Measurements from ENCODE around the gene VIPR2.

Gene VIPR2

GRCh38 chr7:159141167-159141566 lies 3.5 kb downstream of the VIPR2 start:
- Histone ChIP-seq H3K9me3 (replicated peaks in 1 of 2; ENCODE audit: control insufficient read depth in 2 of 2, insufficient read depth in 1 of 2, low read depth in 1 of 2, low read length in 2 of 2) (peaks cover 4 to 5% of the 10 kb centered on the region in 2 donors), H3K79me1 (ENCODE audit: low read depth, low read length) (no peaks in the 10 kb centered on the region), H2BK120ac (ENCODE audit: low read depth, low read length) (no peak overlapping the region), H3K4ac (ENCODE audit: low read length) (no peak overlapping the region), H3K4me2 (ENCODE audit: insufficient read depth, low read length, poor library complexity, severe bottlenecking) (no peak overlapping the region), H2BK5ac (ENCODE audit: low read length) (no peak overlapping the region), H2AK5ac (ENCODE audit: low read depth, low read length) (peak overlapping the region; percentile 36), H3K18ac (ENCODE audit: low read length) (peak overlapping the region; percentile 53), H3K23ac (ENCODE audit: low read depth, low read length, poor library complexity) (no peak overlapping the region), H3K4me1 (ENCODE audit: control insufficient read depth in 2 of 2, insufficient read depth in 1 of 2, low read depth in 1 of 2, low read length in 2 of 2) (peaks cover 0 to 12% of the 10 kb centered on the region in 2 donors), H2BK12ac (ENCODE audit: low read length) (peak overlapping the region; percentile 92), H3K27me3 (ENCODE audit: control insufficient read depth in 3 of 3, insufficient read depth in 3 of 3, low read depth in 1 of 3, low read length in 3 of 3) (peaks cover 3 to 65% (median 28%) of the 10 kb centered on the region in 3 experiments), H3K36me3 (replicated peaks in 1 of 2; ENCODE audit: control insufficient read depth in 2 of 2, insufficient read depth in 2 of 2, low read length in 2 of 2) (no peaks in the 10 kb centered on the region), H3K27ac (replicated peaks; ENCODE audit: low read length) (no peak overlapping the region), H2BK15ac (ENCODE audit: low read length) (no peak overlapping the region), H3K4me3 (ENCODE audit: low read length in 2 of 2) (no peak overlapping the region), H2AFZ (ENCODE audit: low read length) (no peak overlapping the region), H3K14ac (ENCODE audit: low read length) (no peak overlapping the region), H4K8ac (ENCODE audit: low read depth, low read length) (no peak overlapping the region), H3K9ac (ENCODE audit: low read depth, low read length, poor library complexity) (no peak overlapping the region), H4K91ac (ENCODE audit: low read depth, low read length, poor library complexity) (peak overlapping the region; percentile 24)
- DNase-seq (ENCODE audit: low spot score) = no peak
- WGBS, 2 donors (ENCODE audit: extremely low coverage in 2 of 2, insufficient read length in 2 of 2, insufficient replicate concordance in 1 of 2) = no CpG with 5 or more reads among the region's 14 CpGs

GRCh38 chr7:159140170-159140910 lies 4.3 kb downstream of the VIPR2 start:
- no peak overlapping the region for H2BK5ac ChIP-seq (ENCODE audit: low read length)
- DNase-seq (ENCODE audit: low spot score) = no peak
- no CpG with 5 or more reads among the region's 23 CpGs for WGBS, 2 donors (ENCODE audit: extremely low coverage in 2 of 2, insufficient read length in 2 of 2, insufficient replicate concordance in 1 of 2)
- H3K23ac ChIP-seq (ENCODE audit: low read depth, low read length, poor library complexity) = no peak overlapping the region
- H3K27me3 ChIP-seq (ENCODE audit: control insufficient read depth in 3 of 3, insufficient read depth in 3 of 3, low read depth in 1 of 3, low read length in 3 of 3) = peaks cover 3 to 56% (median 25%) of the 10 kb centered on the region in 3 experiments
- no peak overlapping the region for H4K8ac ChIP-seq (ENCODE audit: low read depth, low read length)
- peak overlapping the region; percentile 42 for H2BK15ac ChIP-seq (ENCODE audit: low read length)
- H3K27ac ChIP-seq (replicated peaks; ENCODE audit: low read length) = no peak overlapping the region
- H3K4me3 ChIP-seq (ENCODE audit: low read length in 2 of 2) = no peak overlapping the region
- no peaks in the 10 kb centered on the region for H3K36me3 ChIP-seq (replicated peaks in 1 of 2; ENCODE audit: control insufficient read depth in 2 of 2, insufficient read depth in 2 of 2, low read length in 2 of 2)
- no peak overlapping the region for H2BK12ac ChIP-seq (ENCODE audit: low read length)
- H3K18ac ChIP-seq (ENCODE audit: low read length) = peak overlapping the region; percentile 33
- peak overlapping the region; percentile 33 for H2AK5ac ChIP-seq (ENCODE audit: low read depth, low read length)
- H4K91ac ChIP-seq (ENCODE audit: low read depth, low read length, poor library complexity) = no peak overlapping the region
- H2AFZ ChIP-seq (ENCODE audit: low read length) = no peak overlapping the region
- H3K14ac ChIP-seq (ENCODE audit: low read length) = no peak overlapping the region
- no peak overlapping the region for H2BK120ac ChIP-seq (ENCODE audit: low read depth, low read length)
- peaks cover 0 to 4% of the 10 kb centered on the region in 2 donors for H3K9me3 ChIP-seq (replicated peaks in 1 of 2; ENCODE audit: control insufficient read depth in 2 of 2, insufficient read depth in 1 of 2, low read depth in 1 of 2, low read length in 2 of 2)
- peaks cover 0 to 12% of the 10 kb centered on the region in 2 donors for H3K4me1 ChIP-seq (ENCODE audit: control insufficient read depth in 2 of 2, insufficient read depth in 1 of 2, low read depth in 1 of 2, low read length in 2 of 2)
- no peaks in the 10 kb centered on the region for H3K79me1 ChIP-seq (ENCODE audit: low read depth, low read length)
- H3K9ac ChIP-seq (ENCODE audit: low read depth, low read length, poor library complexity) = no peak overlapping the region
- H3K4me2 ChIP-seq (ENCODE audit: insufficient read depth, low read length, poor library complexity, severe bottlenecking) = no peak overlapping the region
- H3K4ac ChIP-seq (ENCODE audit: low read length) = no peak overlapping the region

GRCh38 chr7:159139639-159140038 lies 5.0 kb downstream of the VIPR2 start:
- no peak overlapping the region for H3K4me2 ChIP-seq (ENCODE audit: insufficient read depth, low read length, poor library complexity, severe bottlenecking)
- no peak for DNase-seq (ENCODE audit: low spot score)
- no peak overlapping the region for H3K18ac ChIP-seq (ENCODE audit: low read length)
- H2AK5ac ChIP-seq (ENCODE audit: low read depth, low read length) = no peak overlapping the region
- H4K8ac ChIP-seq (ENCODE audit: low read depth, low read length) = no peak overlapping the region
- H2BK15ac ChIP-seq (ENCODE audit: low read length) = no peak overlapping the region
- H3K4ac ChIP-seq (ENCODE audit: low read length) = no peak overlapping the region
- no CpG with 5 or more reads among the region's 10 CpGs for WGBS, 2 donors (ENCODE audit: extremely low coverage in 2 of 2, insufficient read length in 2 of 2, insufficient replicate concordance in 1 of 2)
- peaks cover 0 to 4% of the 10 kb centered on the region in 2 donors for H3K9me3 ChIP-seq (replicated peaks in 1 of 2; ENCODE audit: control insufficient read depth in 2 of 2, insufficient read depth in 1 of 2, low read depth in 1 of 2, low read length in 2 of 2)
- H3K4me1 ChIP-seq (ENCODE audit: control insufficient read depth in 2 of 2, insufficient read depth in 1 of 2, low read depth in 1 of 2, low read length in 2 of 2) = peaks cover 0 to 12% of the 10 kb centered on the region in 2 donors
- no peak overlapping the region for H3K23ac ChIP-seq (ENCODE audit: low read depth, low read length, poor library complexity)
- H3K27me3 ChIP-seq (ENCODE audit: control insufficient read depth in 3 of 3, insufficient read depth in 3 of 3, low read depth in 1 of 3, low read length in 3 of 3) = peaks cover 3 to 52% (median 20%) of the 10 kb centered on the region in 3 experiments
- no peak overlapping the region for H2AFZ ChIP-seq (ENCODE audit: low read length)
- no peak overlapping the region for H2BK12ac ChIP-seq (ENCODE audit: low read length)
- H3K14ac ChIP-seq (ENCODE audit: low read length) = no peak overlapping the region
- no peak overlapping the region for H2BK120ac ChIP-seq (ENCODE audit: low read depth, low read length)
- no peak overlapping the region for H4K91ac ChIP-seq (ENCODE audit: low read depth, low read length, poor library complexity)
- no peaks in the 10 kb centered on the region for H3K79me1 ChIP-seq (ENCODE audit: low read depth, low read length)
- no peak overlapping the region for H3K27ac ChIP-seq (replicated peaks; ENCODE audit: low read length)
- no peaks in the 10 kb centered on the region for H3K36me3 ChIP-seq (replicated peaks in 1 of 2; ENCODE audit: control insufficient read depth in 2 of 2, insufficient read depth in 2 of 2, low read length in 2 of 2)
- H3K4me3 ChIP-seq (ENCODE audit: low read length in 2 of 2) = no peak overlapping the region
- no peak overlapping the region for H2BK5ac ChIP-seq (ENCODE audit: low read length)
- no peak overlapping the region for H3K9ac ChIP-seq (ENCODE audit: low read depth, low read length, poor library complexity)

- Histone ChIP-seq H3K79me1 (ENCODE audit: low read depth, low read length) (no peaks in the 10 kb centered on the region), H2BK120ac (ENCODE audit: low read depth, low read length) (no peak overlapping the region), H2AK5ac (ENCODE audit: low read depth, low read length) (no peak overlapping the region), H2BK5ac (ENCODE audit: low read length) (no peak overlapping the region), H3K9me3 (replicated peaks in 1 of 2; ENCODE audit: control insufficient read depth in 2 of 2, insufficient read depth in 1 of 2, low read depth in 1 of 2, low read length in 2 of 2) (peaks cover 0 to 4% of the 10 kb centered on the region in 2 donors), H3K14ac (ENCODE audit: low read length) (no peak overlapping the region), H3K27ac (replicated peaks; ENCODE audit: low read length) (no peak overlapping the region), H3K4me1 (ENCODE audit: control insufficient read depth in 2 of 2, insufficient read depth in 1 of 2, low read depth in 1 of 2, low read length in 2 of 2) (peaks cover 0 to 12% of the 10 kb centered on the region in 2 donors), H4K91ac (ENCODE audit: low read depth, low read length, poor library complexity) (no peak overlapping the region), H3K23ac (ENCODE audit: low read depth, low read length, poor library complexity) (no peak overlapping the region), H2BK12ac (ENCODE audit: low read length) (no peak overlapping the region), H2BK15ac (ENCODE audit: low read length) (no peak overlapping the region), H3K27me3 (ENCODE audit: control insufficient read depth in 3 of 3, insufficient read depth in 3 of 3, low read depth in 1 of 3, low read length in 3 of 3) (peaks cover under 1 to 48% (median 16%) of the 10 kb centered on the region in 3 experiments), H3K9ac (ENCODE audit: low read depth, low read length, poor library complexity) (no peak overlapping the region), H3K4me3 (ENCODE audit: low read length in 2 of 2) (no peak overlapping the region), H3K18ac (ENCODE audit: low read length) (no peak overlapping the region), H3K36me3 (replicated peaks in 1 of 2; ENCODE audit: control insufficient read depth in 2 of 2, insufficient read depth in 2 of 2, low read length in 2 of 2) (no peaks in the 10 kb centered on the region), H3K4ac (ENCODE audit: low read length) (no peak overlapping the region), H3K4me2 (ENCODE audit: insufficient read depth, low read length, poor library complexity, severe bottlenecking) (no peak overlapping the region), H4K8ac (ENCODE audit: low read depth, low read length) (no peak overlapping the region), H2AFZ (ENCODE audit: low read length) (no peak overlapping the region)
- WGBS, 2 donors (ENCODE audit: extremely low coverage in 2 of 2, insufficient read length in 2 of 2, insufficient replicate concordance in 1 of 2) = no CpG with 5 or more reads among the region's 10 CpGs
- no peak for DNase-seq (ENCODE audit: low spot score)
Observed at GRCh38 chr7:159139202-159139601, 5.5 kb downstream of the VIPR2 start.
